Mucosa of stomach (tissue), 1 donor: ENCODE measurements around the gene SLC39A11.

ENCODE experiments used
- H3K27me3 ChIP-seq: one replicate; pipeline ENCODE4 v1.7.0; 2013; ENCODE audit warnings: mild to moderate bottlenecking, low read length; ENCODE audit not compliant: control insufficient read depth, insufficient read depth
- H3K36me3 ChIP-seq: one replicate; pipeline ENCODE4 v1.7.0; 2013; ENCODE audit warnings: low read length; ENCODE audit not compliant: control insufficient read depth, insufficient read depth
- H3K4me1 ChIP-seq: one replicate; pipeline ENCODE4 v1.7.0; 2013; ENCODE audit warnings: mild to moderate bottlenecking, low read length; ENCODE audit not compliant: control insufficient read depth, insufficient read depth
- H3K4me3 ChIP-seq: one replicate; pipeline ENCODE4 v1.7.0; 2013; ENCODE audit warnings: low read length
- H3K9ac ChIP-seq: one replicate; pipeline ENCODE4 v1.7.0; 2013; ENCODE audit warnings: mild to moderate bottlenecking, low read length, moderate library complexity
- H3K9me3 ChIP-seq: one replicate; pipeline ENCODE4 v1.7.0; 2013; ENCODE audit warnings: mild to moderate bottlenecking, low read length, moderate library complexity; ENCODE audit not compliant: control insufficient read depth
- donor health status: Pancreatic carcinoma.

The SLC39A11 gene

DNA sequence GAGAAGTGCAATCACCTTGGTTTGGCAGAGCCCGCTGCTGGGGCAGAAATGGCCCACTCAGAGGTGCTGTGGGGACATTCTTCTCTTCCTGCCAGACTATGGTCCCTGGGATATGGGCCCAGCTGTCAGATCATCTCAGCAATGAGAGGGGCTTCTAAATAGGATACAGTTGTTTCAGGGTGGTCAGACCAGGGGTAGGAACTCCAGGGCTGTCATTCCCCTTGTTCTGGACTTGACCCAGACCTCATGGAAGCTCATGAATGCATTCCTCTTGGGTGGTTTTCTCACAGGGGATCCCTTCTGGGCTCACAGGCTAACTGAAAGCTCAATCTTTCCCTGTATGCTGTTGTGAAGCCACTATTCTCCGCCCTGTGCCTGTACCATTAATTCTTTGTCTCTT is 347.2 kb downstream of the SLC39A11 start:
- Histone ChIP-seq H3K4me1 (peaks cover 27% of the 10 kb centered on the region), H3K4me3 (no peak overlapping the region), H3K9me3 (no peaks in the 10 kb centered on the region), H3K27me3 (no peaks in the 10 kb centered on the region), H3K9ac (no peak overlapping the region), H3K36me3 (no peaks in the 10 kb centered on the region)

DNA sequence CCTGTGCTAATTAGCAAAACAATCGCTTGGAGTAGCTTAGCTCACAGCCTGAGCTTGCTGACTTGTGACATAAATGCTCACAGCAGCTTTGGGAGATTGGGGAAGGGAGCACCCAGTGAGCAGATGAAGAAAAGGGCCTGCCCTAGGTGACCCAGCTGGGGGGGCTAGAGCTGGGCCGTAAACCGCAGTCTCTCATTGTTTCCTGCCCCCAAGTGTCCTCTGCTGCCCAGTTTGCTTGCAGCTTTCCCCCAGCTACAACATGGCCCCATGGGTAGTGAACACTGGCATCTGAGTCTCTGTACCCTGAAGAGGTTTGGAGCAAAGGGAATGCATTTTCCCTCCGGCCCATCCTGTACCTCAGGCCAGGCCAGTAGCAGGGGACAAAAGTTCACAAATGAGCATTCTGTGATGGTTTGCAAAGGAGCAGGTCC is 349.4 kb downstream of the SLC39A11 start:
- no peak overlapping the region for H3K4me3 ChIP-seq
- H3K4me1 ChIP-seq: peaks cover 8% of the 10 kb centered on the region
- H3K27me3 ChIP-seq: no peaks in the 10 kb centered on the region
- no peak overlapping the region for H3K9ac ChIP-seq
- no peaks in the 10 kb centered on the region for H3K36me3 ChIP-seq
- H3K9me3 ChIP-seq: no peaks in the 10 kb centered on the region

DNA sequence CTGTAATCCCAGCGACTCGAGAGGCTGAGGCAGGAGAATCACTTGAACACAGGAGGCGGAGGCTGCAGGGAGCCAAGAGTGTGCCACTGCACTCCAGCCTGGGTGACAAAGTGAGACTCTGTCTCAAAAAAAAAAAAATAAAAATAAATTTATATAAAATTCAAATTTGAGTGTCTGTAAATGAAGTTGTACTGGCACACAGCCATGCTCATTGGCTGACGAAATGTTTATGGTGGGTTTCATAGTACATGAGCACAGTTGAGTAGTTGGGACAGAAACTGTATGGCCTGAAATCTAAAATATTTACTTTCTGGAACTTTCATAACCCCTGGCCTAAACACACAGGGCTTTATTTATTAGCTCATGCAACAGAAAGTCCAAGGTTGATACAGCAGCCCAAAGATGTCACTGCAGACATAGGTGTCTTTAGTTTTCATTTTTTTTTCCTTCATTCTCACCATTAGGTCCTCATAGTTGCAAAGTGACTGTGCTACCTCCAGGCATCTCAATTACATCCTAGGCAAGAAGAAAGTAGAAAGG is 355.3 kb downstream of the SLC39A11 start:
- no peaks in the 10 kb centered on the region for H3K9me3 ChIP-seq
- no peaks in the 10 kb centered on the region for H3K27me3 ChIP-seq
- no peaks in the 10 kb centered on the region for H3K4me1 ChIP-seq
- no peak overlapping the region for H3K4me3 ChIP-seq
- H3K9ac ChIP-seq: no peak overlapping the region
- no peaks in the 10 kb centered on the region for H3K36me3 ChIP-seq

DNA sequence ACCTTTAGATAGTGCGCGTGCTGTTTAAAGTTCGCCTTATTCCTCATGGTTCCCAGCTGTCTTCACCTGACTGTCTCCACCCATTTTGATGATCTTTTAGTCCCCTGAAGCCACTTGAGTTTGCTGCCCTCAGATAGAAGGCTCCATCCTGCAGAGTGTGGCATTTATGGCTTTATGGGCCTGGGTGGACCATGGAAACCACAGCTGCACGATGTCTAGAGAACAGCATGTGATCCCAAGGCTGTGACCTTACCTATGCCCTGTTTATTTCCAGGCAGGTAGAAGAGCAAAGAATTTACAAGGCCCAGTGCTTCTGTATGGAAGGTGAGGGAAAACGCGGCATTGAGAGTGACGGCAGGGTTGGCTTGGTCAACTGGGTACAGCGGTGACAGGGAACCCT is 356.9 kb downstream of the SLC39A11 start:
- Histone ChIP-seq H3K36me3 (no peaks in the 10 kb centered on the region), H3K27me3 (no peaks in the 10 kb centered on the region), H3K9ac (no peak overlapping the region), H3K9me3 (no peaks in the 10 kb centered on the region), H3K4me3 (no peak overlapping the region), H3K4me1 (no peaks in the 10 kb centered on the region)

DNA sequence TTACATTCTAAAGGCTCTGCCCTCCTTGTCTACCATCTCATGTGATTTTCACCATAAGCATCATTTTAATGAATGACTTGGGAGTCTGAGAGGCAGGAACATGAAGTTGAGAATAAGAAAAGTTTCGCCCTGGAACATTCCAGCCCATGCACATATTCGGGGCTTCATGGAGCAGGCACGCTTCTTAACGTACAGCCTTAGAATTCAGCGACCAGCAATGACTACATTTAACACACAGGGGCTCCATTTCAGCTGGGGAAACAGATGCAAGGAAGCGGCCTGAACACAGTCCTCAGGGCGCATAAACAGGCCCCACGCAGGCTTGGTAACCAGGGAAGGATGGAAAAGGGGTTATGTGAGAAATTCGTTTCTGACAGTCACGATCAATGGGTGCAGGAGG is 357.4 kb downstream of the SLC39A11 start:
- Histone ChIP-seq H3K9me3 (no peaks in the 10 kb centered on the region), H3K27me3 (no peaks in the 10 kb centered on the region), H3K4me1 (peaks cover 3% of the 10 kb centered on the region), H3K4me3 (no peak overlapping the region), H3K36me3 (no peaks in the 10 kb centered on the region), H3K9ac (no peak overlapping the region)

DNA sequence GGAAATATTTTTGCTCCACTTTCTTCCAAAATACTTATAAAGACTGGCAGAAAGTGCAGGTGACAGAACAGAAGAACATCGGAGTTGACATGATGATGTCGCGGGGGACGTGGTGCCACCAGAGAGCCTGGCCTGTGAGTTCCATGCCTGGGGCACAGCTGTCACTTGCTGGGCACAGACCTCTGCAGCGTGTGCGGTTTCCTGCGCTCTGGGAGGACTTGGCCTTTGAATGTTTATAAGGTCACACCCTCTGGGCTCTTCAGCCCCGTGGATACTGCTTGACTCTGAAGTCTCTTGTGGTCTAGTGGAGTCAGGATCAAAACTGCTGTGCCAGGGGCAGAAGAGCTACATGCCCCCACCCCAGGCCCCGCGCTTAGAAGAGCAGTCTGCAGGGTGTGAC is 357.9 kb downstream of the SLC39A11 start:
- H3K27me3 ChIP-seq: no peaks in the 10 kb centered on the region
- no peak overlapping the region for H3K9ac ChIP-seq
- peaks cover 7% of the 10 kb centered on the region for H3K4me1 ChIP-seq
- no peaks in the 10 kb centered on the region for H3K9me3 ChIP-seq
- H3K36me3 ChIP-seq: no peaks in the 10 kb centered on the region
- H3K4me3 ChIP-seq: no peak overlapping the region

DNA sequence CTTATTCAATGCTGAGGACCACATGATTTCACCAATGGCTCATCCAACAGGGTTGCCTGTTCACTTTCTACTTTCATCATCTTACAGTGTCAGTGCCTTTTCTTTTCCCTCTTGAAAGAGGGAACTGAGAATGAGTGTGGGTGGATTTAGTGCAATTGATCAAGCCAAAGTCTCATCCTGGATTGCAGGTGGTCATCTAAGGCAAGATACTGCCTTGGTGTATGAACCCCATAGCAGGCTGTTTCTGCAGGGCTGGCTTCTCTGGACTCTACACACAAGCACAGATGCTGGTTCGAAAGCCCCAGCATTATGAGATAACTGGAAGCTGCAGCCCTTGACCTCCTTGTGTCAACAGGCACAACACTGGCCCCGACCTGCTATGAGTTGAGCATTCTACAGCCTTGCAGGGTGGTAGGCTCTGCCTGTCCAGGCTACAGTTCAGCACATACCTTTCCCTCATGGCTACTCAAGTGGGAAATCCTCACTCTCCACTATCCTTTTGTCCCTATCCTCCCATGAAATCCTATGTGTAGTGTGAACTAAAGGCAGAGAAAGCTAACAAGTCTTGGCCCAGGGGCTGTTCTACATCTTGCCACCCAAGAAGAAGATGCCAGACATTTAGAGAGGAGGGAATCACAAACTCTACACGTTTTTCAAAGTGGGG is 358.7 kb downstream of the SLC39A11 start:
- H3K4me3 ChIP-seq: no peak overlapping the region
- no peaks in the 10 kb centered on the region for H3K9me3 ChIP-seq
- no peaks in the 10 kb centered on the region for H3K36me3 ChIP-seq
- no peaks in the 10 kb centered on the region for H3K27me3 ChIP-seq
- H3K4me1 ChIP-seq: peaks cover 9% of the 10 kb centered on the region
- no peak overlapping the region for H3K9ac ChIP-seq

DNA sequence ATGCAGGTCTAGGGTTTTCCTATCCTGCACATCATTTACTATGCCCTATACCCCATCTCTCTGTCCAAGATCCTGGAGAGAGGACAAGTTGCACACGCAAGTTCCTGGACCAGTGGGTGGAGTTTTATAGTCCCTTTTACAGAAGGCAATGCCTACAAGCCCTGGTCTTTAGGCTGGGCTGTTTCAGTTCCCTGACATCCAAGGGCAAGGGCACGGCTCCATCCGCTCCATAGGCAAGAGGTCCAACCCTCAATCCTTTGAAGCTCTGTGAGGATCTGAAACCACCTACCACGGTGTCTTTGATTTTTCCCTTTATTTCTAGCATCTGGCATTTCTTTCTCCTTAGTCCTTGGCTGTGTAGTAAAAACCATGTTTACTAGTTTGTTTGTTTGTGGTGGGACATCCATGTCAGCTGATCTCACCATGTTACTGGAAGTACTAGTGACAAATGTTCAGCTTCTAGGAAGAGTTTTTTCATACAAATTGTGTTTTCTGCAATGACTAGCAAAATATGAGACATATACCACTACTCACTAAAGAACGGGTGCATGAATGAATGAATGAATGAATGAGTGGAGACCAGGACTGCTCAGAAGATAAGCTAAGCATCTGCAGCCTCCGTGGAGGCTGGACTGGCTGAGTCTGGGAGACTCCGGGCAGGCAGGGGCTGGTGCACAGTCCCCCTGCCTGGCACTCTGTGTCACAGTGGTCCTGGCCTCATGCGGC is 359.4 kb downstream of the SLC39A11 start:
- Histone ChIP-seq H3K4me1 (peaks cover 10% of the 10 kb centered on the region), H3K27me3 (no peaks in the 10 kb centered on the region), H3K36me3 (no peaks in the 10 kb centered on the region), H3K9ac (no peak overlapping the region), H3K4me3 (no peak overlapping the region), H3K9me3 (no peaks in the 10 kb centered on the region)

DNA sequence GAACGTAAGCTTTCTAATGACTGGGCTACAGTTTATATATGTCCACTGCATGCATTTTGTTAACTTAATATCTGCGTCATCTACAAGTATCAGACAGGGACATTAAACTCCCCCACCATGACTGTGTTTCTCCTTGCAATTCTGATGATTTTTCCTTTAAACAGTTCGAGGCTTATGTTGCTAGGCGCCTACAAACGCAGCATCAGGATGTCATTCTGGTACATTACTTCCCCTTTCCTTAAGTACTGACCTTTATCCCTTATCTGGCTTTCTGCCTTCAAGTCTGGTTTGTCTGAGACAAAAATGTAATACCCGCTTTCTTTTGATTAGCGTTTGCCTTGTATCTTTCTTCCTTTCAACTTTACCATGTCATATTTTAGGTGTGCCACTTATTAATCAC is 362.4 kb downstream of the SLC39A11 start:
- Histone ChIP-seq H3K27me3 (no peaks in the 10 kb centered on the region), H3K9ac (no peak overlapping the region), H3K9me3 (no peaks in the 10 kb centered on the region), H3K4me3 (no peak overlapping the region), H3K4me1 (peaks cover 16% of the 10 kb centered on the region), H3K36me3 (no peaks in the 10 kb centered on the region)

DNA sequence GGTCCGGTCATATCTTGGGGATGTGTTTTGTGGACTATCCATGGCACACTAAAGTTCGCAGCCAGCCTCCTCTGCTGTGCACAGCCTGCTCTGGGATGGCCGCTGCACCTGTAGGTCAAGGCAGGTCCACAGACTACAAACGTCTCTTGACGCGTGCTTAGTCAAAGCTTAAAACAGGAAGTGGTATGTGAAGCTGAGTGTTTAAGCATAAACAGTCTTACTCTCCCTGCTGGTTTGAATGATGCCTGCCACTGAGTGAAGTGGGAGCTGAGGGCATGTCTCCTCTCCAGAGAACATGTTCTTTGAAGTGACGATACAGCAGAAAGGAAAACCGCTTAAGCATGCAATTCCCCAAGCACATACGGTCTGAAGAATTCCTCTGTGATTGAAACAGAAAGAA is 365.6 kb downstream of the SLC39A11 start:
- H3K27me3 ChIP-seq: no peaks in the 10 kb centered on the region
- no peaks in the 10 kb centered on the region for H3K9me3 ChIP-seq
- no peaks in the 10 kb centered on the region for H3K36me3 ChIP-seq
- H3K4me1 ChIP-seq: peaks cover 16% of the 10 kb centered on the region
- H3K9ac ChIP-seq: no peak overlapping the region
- H3K4me3 ChIP-seq: no peak overlapping the region

DNA sequence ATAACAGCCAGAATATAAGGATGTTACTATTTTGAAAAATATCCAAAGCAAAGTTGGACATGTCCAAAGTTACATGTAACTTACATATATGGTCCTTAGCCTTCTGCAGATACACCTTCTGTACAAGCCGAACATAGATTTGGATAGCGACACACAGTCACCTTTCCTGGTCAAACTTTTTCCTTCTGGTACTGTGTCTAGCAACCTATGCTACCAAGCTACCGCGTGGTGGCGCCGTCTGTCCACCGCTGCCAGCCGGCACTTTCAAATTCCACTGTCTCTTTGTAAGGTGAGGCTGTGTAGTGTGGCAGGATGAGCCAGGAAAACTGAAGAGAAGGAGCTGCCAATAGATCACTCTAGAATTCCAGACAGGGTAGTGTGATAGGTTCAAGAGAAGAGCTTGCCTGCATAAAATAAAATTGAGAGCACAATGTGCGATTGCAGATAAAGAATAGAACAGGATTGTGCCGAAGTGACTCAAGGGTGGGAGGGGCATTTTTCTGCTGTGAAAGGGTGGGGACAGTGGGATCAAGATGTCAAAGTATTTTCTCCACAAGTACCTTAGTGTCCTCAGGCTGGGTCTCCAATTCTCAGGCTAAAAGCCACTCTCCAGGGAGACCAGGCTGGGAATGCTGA is 366.9 kb downstream of the SLC39A11 start:
- Histone ChIP-seq H3K4me3 (no peak overlapping the region), H3K9me3 (no peaks in the 10 kb centered on the region), H3K9ac (no peak overlapping the region), H3K36me3 (no peaks in the 10 kb centered on the region), H3K4me1 (peaks cover 16% of the 10 kb centered on the region), H3K27me3 (no peaks in the 10 kb centered on the region)

DNA sequence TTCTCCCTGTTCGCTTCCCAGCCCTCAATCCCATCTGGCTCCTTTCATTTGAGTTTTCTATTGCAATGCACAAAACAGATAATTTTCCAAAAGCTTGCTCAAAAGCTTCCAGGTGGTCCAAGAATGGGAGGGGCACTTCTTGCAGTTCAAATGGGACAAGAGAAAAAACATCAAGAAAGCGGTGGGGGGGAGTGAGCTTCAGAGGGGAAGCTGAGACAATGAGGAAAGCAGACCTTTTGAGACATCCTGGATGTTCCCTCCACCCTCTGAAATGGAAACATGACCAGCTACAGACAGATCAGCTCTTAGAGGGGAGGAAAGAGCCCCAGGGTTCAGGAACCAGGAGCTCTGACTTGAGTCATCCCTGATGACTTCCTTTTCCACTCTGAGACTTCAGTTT is 368.2 kb downstream of the SLC39A11 start:
- peaks cover 7% of the 10 kb centered on the region for H3K4me1 ChIP-seq
- no peaks in the 10 kb centered on the region for H3K9me3 ChIP-seq
- no peaks in the 10 kb centered on the region for H3K36me3 ChIP-seq
- no peak overlapping the region for H3K4me3 ChIP-seq
- no peak overlapping the region for H3K9ac ChIP-seq
- no peaks in the 10 kb centered on the region for H3K27me3 ChIP-seq
